Measurements from ENCODE around the gene SULT1C2. TPM values are rescaled to one million over a fixed set of nuclear protein-coding genes. Genes with fewer than 3 reads are reported as not detected.

The SULT1C2 gene
- total and polyA plus RNA-seq, 2 of the 13 experiments (the other 11 are each of a cell fraction or from before 2014, with no cell fraction given): 4.0 to 6.2 TPM

DNA sequence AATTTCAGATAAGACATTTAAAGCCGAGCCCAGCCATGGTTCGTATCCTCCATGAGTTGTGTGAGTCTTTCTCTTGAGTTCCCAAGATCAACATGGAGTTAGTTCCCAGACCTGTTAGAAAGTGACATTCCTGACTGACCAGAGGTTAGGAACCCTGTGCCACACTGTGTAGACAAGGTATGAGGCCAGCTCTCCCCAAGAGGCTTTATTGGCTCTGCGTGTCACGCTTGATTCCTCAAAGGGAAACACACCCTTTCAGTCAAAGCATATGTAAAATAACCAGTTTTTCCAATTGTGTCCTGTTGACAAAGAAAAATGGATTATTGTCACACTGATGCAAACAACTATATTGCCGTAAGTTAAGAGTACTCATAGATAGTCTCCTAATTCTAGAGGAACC lies 47.7 kb upstream of the SULT1C2 start:
- Histone ChIP-seq H3K36me3 (replicated peaks in 1 of 2; ENCODE audit: control insufficient read depth in 1 of 2, insufficient read depth in 2 of 2, low read length in 2 of 2) (no peaks in the 10 kb centered on the region), H4K20me1 (ENCODE audit: insufficient read depth, low read length) (no peaks in the 10 kb centered on the region), H3K4me2 (ENCODE audit: low read depth, low read length) (no peak overlapping the region), H3K4me1 (ENCODE audit: insufficient read depth, low read length) (no peaks in the 10 kb centered on the region), H3K27ac (ENCODE audit: extremely low read length, insufficient read depth, low read length) (no peak overlapping the region), H2AFZ (ENCODE audit: low read length) (no peak overlapping the region), H3K9ac (ENCODE audit: insufficient read depth, low read depth, low read length) (no peak overlapping the region), H3K79me2 (ENCODE audit: insufficient read depth, low read length) (no peaks in the 10 kb centered on the region), H3K27me3 (ENCODE audit: control insufficient read depth in 1 of 2, insufficient read depth in 2 of 2, low read length in 2 of 2) (no peaks in the 10 kb centered on the region), H3K4me3 (replicated peaks in 1 of 3; ENCODE audit: insufficient read depth in 1 of 3, low read depth in 2 of 3, low read length in 3 of 3) (no peak overlapping the region), H3K9me3 (ENCODE audit: low read length) (peaks cover 14% of the 10 kb centered on the region)
- CTCF ChIA-PET (ENCODE audit: low intra/inter-chr PET ratio, low total read pairs): no interaction called here
- intact Hi-C loops (cut with micrococcal nuclease; ENCODE audit: unreplicated experiment) (no loop called here), in situ Hi-C loops (cut with HindIII; ENCODE audit: extremely low pct_ligation_motif_present, low pct_unique_long_range_greater_than_20kb) (no loop called here)
- no peak for DNase-seq (ENCODE audit: low spot score)
- POLR2A ChIA-PET: no interaction called here
- no peak for FAIRE-seq
- ATAC-seq: no peak
- 41% methylated on average over 5 of the region's 5 CpGs for WGBS (ENCODE audit: low lambda C conversion rate)
- BruUV-seq (replicated peaks): no TSS peak
- no peak for TF ChIP-seq ZNF761 (CRISPR knock-in tag; conservative IDR thresholded peaks at IDR 0.05)
- TF ChIP-seq ZNF230 (CRISPR knock-in tag; IDR thresholded peaks at IDR 0.05): no peak
- TF ChIP-seq GTF3A (CRISPR knock-in tag; conservative IDR thresholded peaks at IDR 0.05): no peak
- TF ChIP-seq, protein P1, sequence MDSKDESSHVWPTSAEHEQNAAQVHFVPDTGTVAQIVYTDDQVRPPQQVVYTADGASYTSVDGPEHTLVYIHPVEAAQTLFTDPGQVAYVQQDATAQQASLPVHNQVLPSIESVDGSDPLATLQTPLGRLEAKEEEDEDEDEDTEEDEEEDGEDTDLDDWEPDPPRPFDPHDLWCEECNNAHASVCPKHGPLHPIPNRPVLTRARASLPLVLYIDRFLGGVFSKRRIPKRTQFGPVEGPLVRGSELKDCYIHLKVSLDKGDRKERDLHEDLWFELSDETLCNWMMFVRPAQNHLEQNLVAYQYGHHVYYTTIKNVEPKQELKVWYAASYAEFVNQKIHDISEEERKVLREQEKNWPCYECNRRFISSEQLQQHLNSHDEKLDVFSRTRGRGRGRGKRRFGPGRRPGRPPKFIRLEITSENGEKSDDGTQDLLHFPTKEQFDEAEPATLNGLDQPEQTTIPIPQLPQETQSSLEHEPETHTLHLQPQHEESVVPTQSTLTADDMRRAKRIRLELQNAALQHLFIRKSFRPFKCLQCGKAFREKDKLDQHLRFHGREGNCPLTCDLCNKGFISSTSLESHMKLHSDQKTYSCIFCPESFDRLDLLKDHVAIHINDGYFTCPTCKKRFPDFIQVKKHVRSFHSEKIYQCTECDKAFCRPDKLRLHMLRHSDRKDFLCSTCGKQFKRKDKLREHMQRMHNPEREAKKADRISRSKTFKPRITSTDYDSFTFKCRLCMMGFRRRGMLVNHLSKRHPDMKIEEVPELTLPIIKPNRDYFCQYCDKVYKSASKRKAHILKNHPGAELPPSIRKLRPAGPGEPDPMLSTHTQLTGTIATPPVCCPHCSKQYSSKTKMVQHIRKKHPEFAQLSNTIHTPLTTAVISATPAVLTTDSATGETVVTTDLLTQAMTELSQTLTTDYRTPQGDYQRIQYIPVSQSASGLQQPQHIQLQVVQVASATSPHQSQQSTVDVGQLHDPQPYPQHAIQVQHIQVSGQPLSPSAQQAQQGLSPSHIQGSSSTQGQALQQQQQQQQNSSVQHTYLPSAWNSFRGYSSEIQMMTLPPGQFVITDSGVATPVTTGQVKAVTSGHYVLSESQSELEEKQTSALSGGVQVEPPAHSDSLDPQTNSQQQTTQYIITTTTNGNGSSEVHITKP (CRISPR knock-in tag; IDR thresholded peaks at IDR 0.05; ENCODE audit: low read depth): no peak
- TF ChIP-seq SPEN (CRISPR knock-in tag; IDR thresholded peaks at IDR 0.05; ENCODE audit: low read depth): no peak
- TF ChIP-seq, protein P2, sequence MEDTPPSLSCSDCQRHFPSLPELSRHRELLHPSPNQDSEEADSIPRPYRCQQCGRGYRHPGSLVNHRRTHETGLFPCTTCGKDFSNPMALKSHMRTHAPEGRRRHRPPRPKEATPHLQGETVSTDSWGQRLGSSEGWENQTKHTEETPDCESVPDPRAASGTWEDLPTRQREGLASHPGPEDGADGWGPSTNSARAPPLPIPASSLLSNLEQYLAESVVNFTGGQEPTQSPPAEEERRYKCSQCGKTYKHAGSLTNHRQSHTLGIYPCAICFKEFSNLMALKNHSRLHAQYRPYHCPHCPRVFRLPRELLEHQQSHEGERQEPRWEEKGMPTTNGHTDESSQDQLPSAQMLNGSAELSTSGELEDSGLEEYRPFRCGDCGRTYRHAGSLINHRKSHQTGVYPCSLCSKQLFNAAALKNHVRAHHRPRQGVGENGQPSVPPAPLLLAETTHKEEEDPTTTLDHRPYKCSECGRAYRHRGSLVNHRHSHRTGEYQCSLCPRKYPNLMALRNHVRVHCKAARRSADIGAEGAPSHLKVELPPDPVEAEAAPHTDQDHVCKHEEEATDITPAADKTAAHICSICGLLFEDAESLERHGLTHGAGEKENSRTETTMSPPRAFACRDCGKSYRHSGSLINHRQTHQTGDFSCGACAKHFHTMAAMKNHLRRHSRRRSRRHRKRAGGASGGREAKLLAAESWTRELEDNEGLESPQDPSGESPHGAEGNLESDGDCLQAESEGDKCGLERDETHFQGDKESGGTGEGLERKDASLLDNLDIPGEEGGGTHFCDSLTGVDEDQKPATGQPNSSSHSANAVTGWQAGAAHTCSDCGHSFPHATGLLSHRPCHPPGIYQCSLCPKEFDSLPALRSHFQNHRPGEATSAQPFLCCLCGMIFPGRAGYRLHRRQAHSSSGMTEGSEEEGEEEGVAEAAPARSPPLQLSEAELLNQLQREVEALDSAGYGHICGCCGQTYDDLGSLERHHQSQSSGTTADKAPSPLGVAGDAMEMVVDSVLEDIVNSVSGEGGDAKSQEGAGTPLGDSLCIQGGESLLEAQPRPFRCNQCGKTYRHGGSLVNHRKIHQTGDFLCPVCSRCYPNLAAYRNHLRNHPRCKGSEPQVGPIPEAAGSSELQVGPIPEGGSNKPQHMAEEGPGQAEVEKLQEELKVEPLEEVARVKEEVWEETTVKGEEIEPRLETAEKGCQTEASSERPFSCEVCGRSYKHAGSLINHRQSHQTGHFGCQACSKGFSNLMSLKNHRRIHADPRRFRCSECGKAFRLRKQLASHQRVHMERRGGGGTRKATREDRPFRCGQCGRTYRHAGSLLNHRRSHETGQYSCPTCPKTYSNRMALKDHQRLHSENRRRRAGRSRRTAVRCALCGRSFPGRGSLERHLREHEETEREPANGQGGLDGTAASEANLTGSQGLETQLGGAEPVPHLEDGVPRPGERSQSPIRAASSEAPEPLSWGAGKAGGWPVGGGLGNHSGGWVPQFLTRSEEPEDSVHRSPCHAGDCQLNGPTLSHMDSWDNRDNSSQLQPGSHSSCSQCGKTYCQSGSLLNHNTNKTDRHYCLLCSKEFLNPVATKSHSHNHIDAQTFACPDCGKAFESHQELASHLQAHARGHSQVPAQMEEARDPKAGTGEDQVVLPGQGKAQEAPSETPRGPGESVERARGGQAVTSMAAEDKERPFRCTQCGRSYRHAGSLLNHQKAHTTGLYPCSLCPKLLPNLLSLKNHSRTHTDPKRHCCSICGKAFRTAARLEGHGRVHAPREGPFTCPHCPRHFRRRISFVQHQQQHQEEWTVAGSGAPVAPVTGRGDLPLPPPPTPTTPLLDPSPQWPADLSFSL (CRISPR knock-in tag; IDR thresholded peaks at IDR 0.05): no peak
- no peak for TF ChIP-seq ZNF563 (CRISPR knock-in tag; IDR thresholded peaks at IDR 0.05)
- TF ChIP-seq, protein P3, sequence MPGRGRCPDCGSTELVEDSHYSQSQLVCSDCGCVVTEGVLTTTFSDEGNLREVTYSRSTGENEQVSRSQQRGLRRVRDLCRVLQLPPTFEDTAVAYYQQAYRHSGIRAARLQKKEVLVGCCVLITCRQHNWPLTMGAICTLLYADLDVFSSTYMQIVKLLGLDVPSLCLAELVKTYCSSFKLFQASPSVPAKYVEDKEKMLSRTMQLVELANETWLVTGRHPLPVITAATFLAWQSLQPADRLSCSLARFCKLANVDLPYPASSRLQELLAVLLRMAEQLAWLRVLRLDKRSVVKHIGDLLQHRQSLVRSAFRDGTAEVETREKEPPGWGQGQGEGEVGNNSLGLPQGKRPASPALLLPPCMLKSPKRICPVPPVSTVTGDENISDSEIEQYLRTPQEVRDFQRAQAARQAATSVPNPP (CRISPR knock-in tag; IDR thresholded peaks at IDR 0.05): no peak
- no peak for TF ChIP-seq KLF11 (CRISPR knock-in tag; IDR thresholded peaks at IDR 0.05)
- TF ChIP-seq ZNF569 (CRISPR knock-in tag; IDR thresholded peaks at IDR 0.05; ENCODE audit: borderline replicate concordance): no peak
- no peak for TF ChIP-seq JARID2 (CRISPR knock-in tag; IDR thresholded peaks at IDR 0.05; ENCODE audit: insufficient replicate concordance)
- no peak for TF ChIP-seq NFIC (IDR thresholded peaks at IDR 0.05; ENCODE audit: low read length)
- TF ChIP-seq GZF1 (CRISPR knock-in tag; IDR thresholded peaks at IDR 0.05): no peak
- TF ChIP-seq LCORL (IDR thresholded peaks at IDR 0.05): no peak
- no peak for TF ChIP-seq LCORL (CRISPR knock-in tag; IDR thresholded peaks at IDR 0.05)
